GM23248 (cell line): Measurements from ENCODE around the gene GOLGA1. TPM values are rescaled to one million over a fixed set of nuclear protein-coding genes. Genes with fewer than 3 reads are reported as not detected.

Source experiments
- DNase-seq: peaks from one replicate; pipeline ENCODE4 v3.0.0-alpha.2; 2015
- H2AFZ ChIP-seq: fragments of 200-600 bp; sonication (generic); 2 replicates; pipeline ENCODE4 v1.6.1; 2016; ENCODE audit warnings: antibody characterized with exemption
- H3F3A ChIP-seq: fragments of 200-600 bp; sonication (generic); 2 replicates; pipeline ENCODE4 v1.6.1; 2016; ENCODE audit warnings: mild to moderate bottlenecking, antibody characterized with exemption, mixed run types; ENCODE audit not compliant: insufficient read depth
- H3K27ac ChIP-seq: fragments of 200-600 bp; sonication (generic); 2 replicates; pipeline ENCODE4 v1.5.1; 2016; ENCODE audit warnings: mild to moderate bottlenecking
- H3K27me3 ChIP-seq: fragments of 200-600 bp; sonication (generic); replicated peaks from 2 replicates; pipeline ENCODE4 v1.6.1; 2016; ENCODE audit warnings: mild to moderate bottlenecking; ENCODE audit not compliant: insufficient read depth
- H3K36me3 ChIP-seq: fragments of 200-600 bp; sonication (generic); 2 replicates; pipeline ENCODE4 v1.6.1; 2016; ENCODE audit warnings: low read depth, mild to moderate bottlenecking
- H3K4me1 ChIP-seq: fragments of 200-600 bp; sonication (generic); 2 replicates; pipeline ENCODE4 v1.6.1; 2016; ENCODE audit warnings: mild to moderate bottlenecking; ENCODE audit not compliant: insufficient read depth
- H3K4me2 ChIP-seq: fragments of 200-600 bp; sonication (generic); one replicate; pipeline ENCODE4 v1.6.1; 2016; ENCODE audit warnings: mild to moderate bottlenecking; ENCODE audit not compliant: unreplicated experiment
- H3K4me3 ChIP-seq: fragments of 200-600 bp; sonication (generic); 2 replicates; pipeline ENCODE4 v1.5.1; 2016; ENCODE audit warnings: mild to moderate bottlenecking
- H3K79me2 ChIP-seq: fragments of 200-600 bp; sonication (generic); 2 replicates; pipeline ENCODE4 v1.6.1; 2016; ENCODE audit warnings: mild to moderate bottlenecking; ENCODE audit not compliant: insufficient read depth
- H3K9ac ChIP-seq: fragments of 200-600 bp; sonication (generic); 2 replicates; pipeline ENCODE4 v1.6.1; 2016; ENCODE audit warnings: mild to moderate bottlenecking
- H3K9me2 ChIP-seq: fragments of 200-600 bp; sonication (generic); 2 replicates; pipeline ENCODE4 v1.6.1; 2016; ENCODE audit warnings: mixed run types, mild to moderate bottlenecking, moderate library complexity; ENCODE audit not compliant: insufficient read depth
- H3K9me3 ChIP-seq: fragments of 200-600 bp; sonication (generic); one replicate; pipeline ENCODE4 v1.6.1; 2017; ENCODE audit warnings: low read depth
- H4K20me1 ChIP-seq: fragments of 200-600 bp; sonication (generic); 2 replicates; pipeline ENCODE4 v1.6.0; 2016; ENCODE audit not compliant: insufficient read depth
- EZH2 ChIP-seq: fragments of 200-600 bp; sonication (generic); IDR thresholded peaks from 2 replicates; pipeline ENCODE4 v1.6.1; 2018; ENCODE audit warnings: antibody characterized with exemption, mild to moderate bottlenecking; ENCODE audit not compliant: insufficient read depth, poor library complexity, severe bottlenecking
- EZH2phosphoT487 ChIP-seq: fragments of 200-600 bp; sonication (generic); IDR thresholded peaks from 2 replicates; pipeline ENCODE4 v1.6.1; 2018; ENCODE audit warnings: antibody characterized with exemption, moderate library complexity, mild to moderate bottlenecking, low read depth; ENCODE audit not compliant: insufficient read depth
- WGBS, 2 experiments: methylation state at CpG; one replicate each; pipeline ENCODE4 v1.1.6; 2015 to 2017; ENCODE audit warnings: low lambda C conversion rate in 2 of 2, low coverage in 1 of 2; ENCODE audit errors: missing lambda C conversion rate in 2 of 2; 5-methylcytosine and 5-hydroxymethylcytosine counted together
- in situ Hi-C: fragments of 300-500 bp; cut with MboI; formaldehyde crosslinking; loops from 2 replicates; pipeline ENCODE4 v1.15.0; 2020
- polyA plus RNA-seq: library from polyadenylated mRNA; unstranded; fragments of >200 nt; fragmentation: Nextera tagmentation; extraction: Ambion mirVana; gene quantifications from 2 replicates; pipeline ENCODE4 v1.2.1, GENCODE V29; 2016
- total RNA-seq: library from RNA; depleted of rRNA; stranded (reverse); fragments of >200 nt; shearing (Covaris generic); gene quantifications from 2 replicates; pipeline ENCODE4 v1.2.3, GENCODE V29; 2014

Gene GOLGA1
- total and polyA plus RNA-seq, 2 experiments from 2014 or later: 12.4 to 15.3 TPM

GRCh38 chr9:124913378-124913777 is 27.5 kb downstream of the GOLGA1 start:
- Histone ChIP-seq H3K4me2 (no peak overlapping the region), H3K9me3 (no peaks in the 10 kb centered on the region), H3K27me3 (no peaks in the 10 kb centered on the region), H3K4me3 (no peak overlapping the region), H4K20me1 (no peaks in the 10 kb centered on the region), H3K36me3 (0 out of 2 replicates have a peak, but pooled peaks cover 12% of the 10 kb centered on the region), H3K4me1 (no peaks in the 10 kb centered on the region), H3K9me2 (no peaks in the 10 kb centered on the region), H3K27ac (no peak overlapping the region), H3K9ac (no peak overlapping the region), H3K79me2 (no peaks in the 10 kb centered on the region), H3F3A (no peaks in the 10 kb centered on the region), H2AFZ (no peak overlapping the region)
- TF ChIP-seq EZH2 (no peak), EZH2phosphoT487 (no peak)
- in situ Hi-C loops: no loop called here
- no peak for DNase-seq
- 95 to 97% methylated on average over 2 of the region's 2 CpGs for WGBS, 2 experiments

DNA sequence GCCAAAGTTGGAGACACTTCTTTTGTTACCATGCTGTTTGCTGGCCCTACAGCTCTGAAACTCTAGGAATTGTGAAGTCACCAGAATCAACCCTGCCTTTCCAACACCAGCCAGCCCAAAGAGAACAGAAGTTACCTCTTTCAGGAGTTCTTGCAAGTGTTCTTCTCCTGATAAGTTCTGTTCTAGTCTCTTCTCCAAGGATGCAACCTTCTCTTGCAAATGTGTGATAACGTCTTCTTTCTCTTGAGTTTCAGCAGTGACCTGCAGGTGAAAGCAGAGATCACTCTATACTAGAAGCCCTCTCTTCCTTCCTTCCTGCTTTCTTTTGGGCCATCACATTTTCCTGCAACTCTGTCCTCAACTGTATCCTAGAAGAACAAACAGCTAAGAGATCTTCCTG is 29.1 kb downstream of the GOLGA1 start:
- Histone ChIP-seq H3K27ac (no peak overlapping the region), H3K27me3 (no peaks in the 10 kb centered on the region), H3F3A (no peaks in the 10 kb centered on the region), H3K36me3 (peaks cover 27% of the 10 kb centered on the region; the same call in 1 of the 2 replicates), H3K79me2 (no peaks in the 10 kb centered on the region), H2AFZ (no peak overlapping the region), H3K9me2 (no peaks in the 10 kb centered on the region), H3K9me3 (no peaks in the 10 kb centered on the region), H3K9ac (no peak overlapping the region), H3K4me2 (no peak overlapping the region), H3K4me3 (no peak overlapping the region), H3K4me1 (no peaks in the 10 kb centered on the region), H4K20me1 (no peaks in the 10 kb centered on the region)
- in situ Hi-C loops: no loop called here
- DNase-seq: no peak
- WGBS, 2 experiments: 93 to 96% methylated on average over 1 of the region's 1 CpG
- TF ChIP-seq EZH2 (no peak), EZH2phosphoT487 (no peak)

- in situ Hi-C loops: no loop called here
- Histone ChIP-seq H3K9me2 (no peaks in the 10 kb centered on the region), H3K4me3 (no peak overlapping the region), H3K9me3 (no peaks in the 10 kb centered on the region), H3K79me2 (no peaks in the 10 kb centered on the region), H3F3A (peaks cover 1% of the 10 kb centered on the region; the same call in 1 of the 2 replicates), H3K4me1 (no peaks in the 10 kb centered on the region), H4K20me1 (no peaks in the 10 kb centered on the region), H3K4me2 (no peak overlapping the region), H3K27ac (no peak overlapping the region), H3K9ac (no peak overlapping the region), H2AFZ (no peak overlapping the region), H3K27me3 (no peaks in the 10 kb centered on the region), H3K36me3 (peaks cover 16% of the 10 kb centered on the region; the same call in 1 of the 2 replicates)
- TF ChIP-seq EZH2: no peak
- no peak for TF ChIP-seq EZH2phosphoT487
- DNase-seq: no peak
- WGBS, 2 experiments: 95 to 98% methylated on average over 2 of the region's 2 CpGs
Observed at GRCh38 chr9:124908098-124908497, 32.8 kb downstream of the GOLGA1 start.

DNA sequence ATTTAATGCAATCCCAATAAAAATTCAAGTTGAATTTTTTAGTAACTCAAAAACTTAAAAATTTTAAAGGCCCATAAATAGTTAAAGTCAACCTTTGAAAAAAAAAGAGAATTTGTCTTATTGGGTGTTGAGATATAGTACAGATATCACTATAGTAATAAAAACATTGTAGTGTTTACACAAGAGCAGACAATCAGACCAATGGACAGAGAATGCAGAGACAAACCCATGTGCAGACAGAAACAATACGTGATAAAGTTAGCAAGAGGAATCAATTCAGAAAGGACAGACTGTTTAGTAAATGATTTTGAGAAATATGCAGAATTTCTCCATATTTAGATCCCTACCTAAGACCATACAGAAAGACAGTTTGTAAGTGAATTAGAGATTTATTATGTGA is 33.9 kb downstream of the GOLGA1 start:
- in situ Hi-C loops: no loop called here
- 100% methylated on average over 1 of the region's 1 CpG for WGBS, 2 experiments
- no peak overlapping the region for H2AFZ ChIP-seq
- no peak for DNase-seq
- H4K20me1 ChIP-seq: no peaks in the 10 kb centered on the region
- no peaks in the 10 kb centered on the region for H3K9me3 ChIP-seq
- peaks cover 2% of the 10 kb centered on the region; the same call in 1 of the 2 replicates for H3K4me1 ChIP-seq
- no peak overlapping the region for H3K4me3 ChIP-seq
- no peaks in the 10 kb centered on the region for H3K79me2 ChIP-seq
- H3F3A ChIP-seq: peaks cover 6% of the 10 kb centered on the region; the same call in 1 of the 2 replicates
- H3K9me2 ChIP-seq: no peaks in the 10 kb centered on the region
- no peak overlapping the region for H3K27ac ChIP-seq
- peaks cover 16% of the 10 kb centered on the region; the same call in 1 of the 2 replicates for H3K36me3 ChIP-seq
- no peak for TF ChIP-seq EZH2
- no peak for TF ChIP-seq EZH2phosphoT487
- H3K4me2 ChIP-seq: no peak overlapping the region
- H3K9ac ChIP-seq: no peak overlapping the region
- no peaks in the 10 kb centered on the region for H3K27me3 ChIP-seq
